CD4-positive, alpha-beta T cell treated with Interleukin-6 at 100 ng/mL for 8 hours (primary cell): ENCODE results near the gene LPXN.
"Not testable (repeated sequence)": the region's sequence is repeated elsewhere in the genome, so short reads cannot be mapped to it uniquely, and the experiment has no call there.

Source experiments
- DNase-seq: peaks from one replicate; pipeline ENCODE4 v3.0.0-alpha.2; 2020; ENCODE audit warnings: mixed read lengths, low spot score

The LPXN gene

DNA sequence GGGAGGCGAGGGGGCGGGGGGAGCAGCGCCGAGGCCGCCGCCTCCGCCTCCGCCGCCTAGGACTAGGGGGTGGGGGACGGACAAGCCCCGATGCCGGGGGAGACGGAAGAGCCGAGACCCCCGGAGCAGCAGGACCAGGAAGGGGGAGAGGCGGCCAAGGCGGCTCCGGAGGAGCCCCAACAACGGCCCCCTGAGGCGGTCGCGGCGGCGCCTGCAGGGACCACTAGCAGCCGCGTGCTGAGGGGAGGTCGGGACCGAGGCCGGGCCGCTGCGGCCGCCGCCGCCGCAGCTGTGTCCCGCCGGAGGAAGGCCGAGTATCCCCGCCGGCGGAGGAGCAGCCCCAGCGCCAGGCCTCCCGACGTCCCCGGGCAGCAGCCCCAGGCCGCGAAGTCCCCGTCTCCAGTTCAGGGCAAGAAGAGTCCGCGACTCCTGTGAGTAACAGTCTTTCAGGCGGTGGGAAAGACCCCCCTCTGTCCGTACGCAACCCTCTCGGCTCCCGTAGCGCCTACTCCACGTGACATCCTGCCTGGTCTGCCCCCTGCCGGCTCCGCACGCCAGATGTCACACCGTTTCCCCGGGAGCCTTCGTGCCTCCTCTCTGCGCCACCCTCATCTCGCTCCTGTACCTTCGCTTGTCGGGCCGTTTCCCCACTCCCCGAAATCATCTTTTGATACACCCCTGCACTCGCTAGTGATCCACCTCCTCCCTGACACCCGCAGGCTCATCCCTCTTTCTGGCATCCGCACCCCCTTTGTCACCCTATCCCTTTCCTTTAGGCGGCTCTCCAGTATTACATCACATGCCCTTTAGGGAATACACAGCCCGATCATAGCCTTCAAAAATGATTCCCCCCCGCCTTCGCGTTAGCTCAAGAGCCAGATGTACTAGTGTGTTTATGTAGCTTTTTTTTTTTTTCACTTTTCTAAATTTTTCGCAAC lies 3.8 kb upstream of the LPXN start:
- peak; percentile 89 for DNase-seq

GRCh38 chr11:58578635-58579191 lies 3.1 kb upstream of the LPXN start, which contains the start of gene ZFP91:
Gene ZFP91 (plus strand): TSS chr11:58579063. CDS start chr11:58579282, 219 bp downstream.
- DNase-seq: peak; percentile 97

DNA sequence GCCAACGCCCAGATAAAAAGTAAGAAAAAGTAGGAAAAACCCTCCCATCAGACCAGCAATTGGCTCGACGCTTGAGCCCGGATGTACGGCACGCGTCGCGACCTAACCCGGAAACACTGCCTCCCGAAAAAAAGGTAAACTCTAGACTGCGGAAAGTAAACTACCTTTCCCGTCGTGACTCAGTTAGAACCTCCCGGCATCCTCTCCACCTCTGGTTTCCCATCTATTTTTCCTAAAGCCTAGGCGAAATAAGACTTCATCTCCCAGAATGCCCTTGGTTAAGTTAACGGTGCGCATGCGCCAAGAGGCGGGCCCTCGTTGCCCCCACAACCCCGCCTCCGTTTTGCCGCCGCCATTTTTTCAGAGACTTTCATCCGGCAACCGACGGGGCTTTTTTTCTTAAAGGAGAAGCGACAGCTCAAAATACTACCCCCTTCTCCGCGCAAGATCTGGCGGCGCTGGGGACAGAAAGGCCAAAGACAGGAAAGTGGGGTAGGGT lies 2.5 kb upstream of the LPXN start:
- DNase-seq: peak; percentile 95

DNA sequence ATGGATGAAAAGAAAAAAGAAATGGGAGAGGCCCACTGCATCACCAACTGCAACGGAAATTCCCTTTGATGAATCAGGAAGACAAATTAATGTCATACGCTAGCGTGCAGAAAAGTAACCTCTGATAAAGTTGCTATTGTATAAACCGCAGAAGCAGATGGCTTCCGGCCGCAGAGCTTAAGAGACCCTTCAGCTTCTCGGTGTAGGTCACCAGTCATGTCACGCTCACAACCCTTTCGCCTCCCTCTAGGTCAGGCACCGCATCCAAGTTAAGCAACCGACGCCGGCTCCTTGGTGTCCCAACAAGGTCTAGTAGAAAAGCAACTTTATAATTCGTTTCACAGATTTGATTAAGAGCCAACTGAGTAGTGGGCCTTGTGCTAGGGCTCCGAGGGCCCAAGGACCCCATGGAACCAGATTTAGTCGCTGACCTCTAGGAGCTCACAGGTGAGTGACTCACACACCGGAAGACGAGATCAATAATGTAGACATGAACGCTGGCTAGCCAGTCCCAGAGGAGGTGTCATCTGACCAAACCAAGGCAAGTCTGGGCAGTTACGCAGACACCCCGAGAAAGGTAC lies 2.0 kb upstream of the LPXN start:
- peak; percentile 78 for DNase-seq

GRCh38 chr11:58576887-58577471 lies 1.3 kb upstream of the LPXN start:
- DNase-seq: no peak

GRCh38 chr11:58574881-58575280 lies 775 bp downstream of the LPXN start:
- DNase-seq: no peak

DNA sequence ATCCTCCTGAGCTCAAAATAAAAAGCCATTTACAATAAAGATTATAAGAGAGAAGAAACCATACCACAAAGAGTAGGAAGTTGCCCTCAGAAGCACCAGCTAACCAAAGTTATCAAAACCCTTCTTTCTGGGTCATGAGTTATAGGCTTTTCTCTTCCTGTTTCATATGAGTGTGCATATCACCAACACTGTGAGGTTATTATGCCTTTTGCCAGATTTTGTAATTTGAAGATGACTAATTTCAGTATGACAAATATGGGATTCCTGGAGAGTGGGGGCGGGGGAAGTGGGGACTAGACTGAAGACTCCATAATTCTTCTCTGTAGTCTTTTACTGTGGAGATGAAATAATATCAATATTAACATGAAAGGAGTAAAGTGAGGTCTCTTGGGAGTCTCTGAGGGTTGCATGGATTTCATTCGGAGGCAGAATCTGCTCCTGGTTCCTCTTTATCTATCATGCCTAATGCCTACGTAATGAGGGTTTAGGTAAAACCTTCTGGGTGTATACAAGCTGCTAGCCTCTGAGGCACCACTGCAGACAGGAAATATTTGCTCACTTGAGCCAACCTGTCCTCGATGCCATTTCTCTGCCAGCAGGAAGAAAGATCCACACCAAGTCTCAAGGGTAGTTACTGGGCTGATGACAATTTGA lies 2.1 kb downstream of the LPXN start:
- DNase-seq: peak; percentile 57

DNA sequence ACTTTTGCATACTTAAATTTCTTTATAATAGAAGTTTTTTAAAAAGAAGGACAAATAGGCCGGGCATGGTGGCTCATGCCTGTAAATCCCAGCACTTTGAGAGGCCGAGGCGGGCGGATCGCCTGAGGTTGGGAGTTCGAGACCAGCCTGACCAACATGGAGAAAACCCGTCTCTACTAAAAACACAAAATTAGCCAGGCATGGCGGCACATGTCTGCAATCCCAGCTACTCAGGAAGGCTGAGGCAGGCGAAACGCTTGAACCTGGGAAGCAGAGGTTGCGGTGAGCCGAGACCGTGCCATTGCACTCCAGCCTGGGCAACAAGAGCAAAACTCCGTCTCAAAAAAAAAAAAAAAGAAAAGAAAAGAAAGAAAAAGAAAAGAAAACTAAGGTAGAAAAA lies 2.8 kb downstream of the LPXN start:
- not testable (repeated sequence) for DNase-seq

- DNase-seq: peak; percentile 71
Measured at GRCh38 chr11:58567889-58568512, 7.7 kb downstream of the LPXN start.

GRCh38 chr11:58564231-58564630 lies 11.4 kb downstream of the LPXN start:
- no peak for DNase-seq

GRCh38 chr11:58562375-58562800 lies 13.3 kb downstream of the LPXN start:
- DNase-seq: no peak

DNA sequence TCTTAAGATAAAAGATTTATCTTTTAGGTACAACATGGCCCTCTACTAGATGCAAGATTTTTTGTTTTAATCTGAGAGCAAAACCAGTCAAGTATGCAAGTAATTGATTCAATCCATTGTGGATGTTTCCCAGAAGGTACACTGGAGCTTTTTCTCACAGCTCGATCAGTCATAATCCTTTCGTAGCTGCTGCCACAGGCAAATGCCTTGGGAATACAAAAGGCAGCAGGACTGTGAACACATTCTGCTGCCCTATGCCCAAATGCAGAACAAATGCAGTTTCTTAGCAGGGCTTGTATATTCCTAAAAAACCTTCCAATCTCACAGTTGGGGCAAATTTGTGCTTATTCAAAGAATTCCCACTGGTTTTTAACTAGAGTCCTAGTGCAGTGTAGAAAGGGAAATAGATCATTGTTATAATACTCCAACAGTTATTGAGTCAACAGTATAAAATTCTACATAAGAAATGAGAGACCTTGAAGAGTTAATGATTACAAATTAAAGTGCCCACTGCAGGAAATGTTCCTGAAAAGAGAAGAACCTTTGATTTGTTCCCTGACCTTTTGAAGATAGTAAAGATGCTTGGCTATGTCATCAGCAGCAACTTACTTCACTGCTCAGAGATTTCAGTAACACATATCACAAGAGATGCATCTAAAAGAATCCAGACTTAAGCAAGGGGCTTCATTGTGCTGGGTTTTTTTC lies 14.1 kb downstream of the LPXN start:
- no peak for DNase-seq

DNA sequence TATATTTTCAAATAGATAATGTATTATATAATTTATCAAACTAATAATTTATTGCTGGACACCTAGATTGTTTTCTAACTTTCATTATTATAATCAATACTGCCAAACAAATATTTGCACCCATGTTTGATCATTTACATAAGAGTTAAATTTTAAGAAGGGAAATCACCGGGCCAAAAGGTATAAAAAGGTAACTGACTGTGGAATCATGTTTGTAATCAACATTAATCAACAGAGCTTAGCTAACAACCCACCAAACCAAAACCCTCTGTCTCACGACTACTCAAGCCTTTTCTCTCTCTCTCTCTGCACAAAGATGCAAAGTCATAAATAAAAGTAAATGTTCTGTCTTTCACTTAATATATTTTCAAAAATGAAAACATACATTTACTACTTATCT lies 14.8 kb downstream of the LPXN start:
- no peak for DNase-seq

- no peak for DNase-seq
Measured at GRCh38 chr11:58549644-58550043, 26.0 kb downstream of the LPXN start.

- DNase-seq: no peak
Measured at GRCh38 chr11:58546841-58547240, 28.8 kb downstream of the LPXN start.

DNA sequence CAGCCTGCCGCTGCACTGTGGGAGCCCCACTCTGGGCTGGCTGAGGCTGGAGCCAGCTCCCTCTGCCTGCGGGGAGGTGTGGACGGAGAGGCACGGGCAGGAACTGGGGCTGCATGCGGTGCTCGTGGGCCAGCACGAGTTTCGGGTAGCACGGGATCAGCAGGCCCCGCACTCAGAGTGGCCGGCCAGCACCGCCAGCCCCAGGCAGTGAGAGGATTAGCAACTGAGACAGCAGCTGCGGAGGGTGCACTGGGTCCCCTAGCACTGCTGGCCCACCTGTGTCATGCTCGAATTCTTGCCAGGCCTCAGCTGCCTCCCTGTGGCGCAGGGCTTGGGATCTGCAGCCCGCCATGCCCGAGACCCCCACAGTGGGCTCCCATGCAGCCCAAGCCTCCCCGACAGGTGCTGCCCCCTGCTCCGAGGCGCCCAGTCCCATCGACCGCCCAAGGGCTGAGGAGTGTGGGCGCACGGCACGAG lies 43.8 kb downstream of the LPXN start:
- DNase-seq: no peak

DNA sequence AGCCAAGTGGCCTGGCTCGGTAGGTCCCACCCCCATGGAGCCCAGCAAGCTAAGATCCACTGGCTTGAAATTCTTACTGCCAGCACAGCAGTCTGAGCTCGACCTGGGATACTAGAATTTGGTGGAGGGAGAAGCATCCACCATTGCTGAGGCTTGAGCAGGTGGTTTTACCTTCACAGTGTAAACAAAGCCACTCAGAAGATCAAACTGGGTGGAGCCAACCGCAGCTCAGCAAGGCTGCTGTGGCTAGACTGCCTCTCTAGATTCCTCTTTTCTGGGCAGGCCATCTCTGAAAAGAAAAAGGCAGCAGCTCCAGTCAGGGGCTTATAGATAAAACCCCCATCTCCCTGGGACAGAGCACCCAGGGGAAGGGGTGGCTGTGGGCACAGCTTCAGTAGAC lies 45.4 kb downstream of the LPXN start:
- DNase-seq: peak; percentile 39

DNA sequence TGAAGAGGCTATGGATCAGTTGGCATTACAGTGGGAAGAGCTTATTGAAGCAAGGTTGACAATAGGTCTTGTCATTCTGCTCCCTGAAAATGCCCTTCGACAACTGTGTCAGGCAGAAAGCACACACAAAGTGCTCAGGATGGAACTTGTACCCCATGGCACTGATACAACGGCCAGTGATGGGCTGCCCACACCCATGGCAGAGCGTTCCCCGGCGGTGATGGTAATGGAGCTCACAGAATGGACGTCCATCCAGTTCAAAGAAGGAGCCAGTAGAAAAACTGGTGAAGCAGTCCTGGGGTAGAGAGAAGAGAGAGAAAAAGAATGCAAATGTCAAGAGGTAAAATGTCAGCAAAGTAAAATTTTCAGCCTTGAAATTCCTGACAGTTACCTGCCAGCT lies 48.2 kb downstream of the LPXN start:
- DNase-seq: no peak

GRCh38 chr11:58526721-58527120 lies 48.9 kb downstream of the LPXN start:
- no peak for DNase-seq

DNA sequence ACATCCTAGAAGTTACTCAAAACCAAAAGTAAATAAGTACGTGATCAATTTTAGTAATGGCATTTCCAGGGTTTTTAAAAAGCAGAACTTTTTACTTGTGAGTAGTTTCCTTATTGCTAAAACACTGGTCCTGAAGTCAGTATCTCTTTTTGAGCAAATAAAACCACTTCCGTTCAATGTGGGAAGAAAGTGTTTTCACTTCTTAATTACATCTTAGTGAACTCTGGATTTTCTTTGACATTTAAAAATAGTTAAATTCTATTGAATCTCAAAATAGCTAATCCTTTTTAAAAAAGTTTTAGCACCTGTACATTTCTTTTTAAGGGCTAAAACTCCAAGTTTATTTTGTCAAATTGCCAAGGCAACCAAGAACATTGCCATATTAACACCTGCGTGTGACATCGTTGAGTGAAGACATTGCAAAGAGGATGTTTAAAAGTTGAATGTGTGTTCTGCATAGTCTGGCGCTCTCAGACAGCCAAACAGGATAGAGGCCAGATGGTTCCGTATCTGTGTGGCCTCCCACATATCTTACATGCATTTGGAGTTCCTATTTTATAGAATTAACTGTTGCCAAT lies 50.5 kb downstream of the LPXN start:
- peak; percentile 47 for DNase-seq
